ENCODE data around the gene KMT5C. TPM values are rescaled to one million over a fixed set of nuclear protein-coding genes. Genes with fewer than 3 reads are reported as not detected.

The KMT5C gene
- 5.2 to 6.3 TPM (median 6.0 TPM) in 5 replicates for total RNA-seq (2022; extraction: Qiagen RNA extraction)

DNA sequence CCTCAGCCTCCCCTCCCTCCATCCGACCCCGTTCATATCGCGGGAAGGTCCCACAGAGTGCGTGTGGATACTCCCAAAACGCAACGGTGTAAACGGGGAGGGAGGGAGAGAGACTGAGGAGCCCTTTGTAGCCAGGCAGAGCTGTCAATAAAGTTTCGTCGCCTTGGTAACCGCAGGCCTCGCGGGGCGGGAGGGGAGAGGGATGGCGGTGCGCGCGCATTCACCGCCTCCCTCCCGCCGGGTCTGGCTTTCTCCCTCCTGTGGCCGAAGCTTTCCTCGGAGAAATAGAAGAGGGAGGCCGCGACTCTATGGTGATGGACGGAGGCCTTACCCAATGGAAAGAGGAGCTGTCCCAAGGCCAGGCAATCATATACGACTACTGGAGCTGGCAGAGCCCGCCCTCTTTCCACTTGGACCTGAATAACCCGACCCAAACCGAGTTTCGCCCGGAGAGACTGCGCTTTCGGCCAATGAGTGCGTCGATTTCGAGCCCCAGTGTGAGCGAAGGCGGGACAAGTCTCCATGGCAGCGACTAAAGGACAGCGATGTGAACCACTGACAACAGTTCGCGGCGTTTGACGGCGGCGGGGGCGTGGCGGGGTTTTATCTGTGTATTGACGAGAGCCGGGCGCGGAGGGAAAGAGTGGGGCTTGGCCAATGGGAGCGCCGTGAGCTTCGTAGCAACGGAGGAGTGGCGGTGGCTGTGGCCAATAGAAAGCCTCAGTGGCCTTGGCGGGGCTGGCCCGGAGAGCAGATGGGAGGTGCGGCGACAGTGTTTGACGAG lies at the start of gene KMT5C:
TSS of gene KMT5C (plus strand) at position 772 of the 784 bp plus-strand sequence. CDS start 2,061 bp downstream, outside the sequence.

DNA sequence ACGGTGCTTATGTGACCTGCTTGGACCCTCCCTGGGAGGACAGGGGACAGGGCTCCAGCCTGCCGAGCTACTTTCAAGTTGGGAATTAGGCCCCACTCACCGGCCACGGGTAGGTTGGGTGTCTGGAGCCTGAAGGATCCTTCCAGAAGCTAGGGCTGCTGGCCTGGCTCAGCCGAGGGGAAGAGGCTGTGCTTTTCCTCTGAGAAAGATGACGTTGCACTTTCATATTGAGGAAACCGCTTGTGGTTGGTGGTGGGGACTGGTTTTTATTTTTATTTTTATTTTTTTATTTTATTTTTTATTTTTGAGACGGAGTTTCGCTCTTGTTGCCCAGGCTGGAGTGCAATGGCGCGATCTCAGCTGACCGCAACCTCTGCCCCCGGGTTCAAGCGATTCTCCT lies 14.5 kb upstream of the KMT5C start, which contains the start of gene TMEM150B:
TSS of gene TMEM150B (minus strand) at position 170 of the 400 bp plus-strand sequence. CDS start 4,305 bp downstream, outside the sequence.

DNA sequence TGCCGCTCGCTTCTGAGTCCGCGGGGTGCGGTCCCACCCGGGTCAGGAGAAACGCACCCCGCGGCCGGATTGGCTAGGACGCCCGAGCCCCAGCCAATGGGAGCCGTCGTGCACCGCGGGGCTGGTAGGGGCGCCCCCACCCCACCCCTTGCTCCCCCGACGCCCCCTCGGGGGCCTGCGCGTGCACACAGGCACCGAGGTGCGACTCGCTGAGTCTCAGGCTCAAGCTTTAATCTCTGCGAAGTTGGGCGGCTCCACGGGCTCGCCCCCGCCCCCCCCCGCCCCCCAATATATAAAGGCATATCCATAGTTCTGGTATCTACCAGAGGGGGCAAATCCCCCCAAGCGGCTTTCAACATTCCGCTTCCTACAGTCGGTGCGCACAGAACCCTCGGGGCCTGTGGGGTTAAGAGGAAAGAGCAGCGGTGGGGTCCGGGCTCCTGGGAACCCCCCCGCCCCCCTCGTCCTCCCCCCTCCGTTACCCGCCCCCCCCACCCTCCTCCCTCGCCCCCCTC lies 15.1 kb downstream of the KMT5C start, which contains the start of gene COX6B2:
TSS of gene COX6B2 (minus strand) at position 22 of the 515 bp plus-strand sequence. CDS start 198 bp downstream, outside the sequence.

DNA sequence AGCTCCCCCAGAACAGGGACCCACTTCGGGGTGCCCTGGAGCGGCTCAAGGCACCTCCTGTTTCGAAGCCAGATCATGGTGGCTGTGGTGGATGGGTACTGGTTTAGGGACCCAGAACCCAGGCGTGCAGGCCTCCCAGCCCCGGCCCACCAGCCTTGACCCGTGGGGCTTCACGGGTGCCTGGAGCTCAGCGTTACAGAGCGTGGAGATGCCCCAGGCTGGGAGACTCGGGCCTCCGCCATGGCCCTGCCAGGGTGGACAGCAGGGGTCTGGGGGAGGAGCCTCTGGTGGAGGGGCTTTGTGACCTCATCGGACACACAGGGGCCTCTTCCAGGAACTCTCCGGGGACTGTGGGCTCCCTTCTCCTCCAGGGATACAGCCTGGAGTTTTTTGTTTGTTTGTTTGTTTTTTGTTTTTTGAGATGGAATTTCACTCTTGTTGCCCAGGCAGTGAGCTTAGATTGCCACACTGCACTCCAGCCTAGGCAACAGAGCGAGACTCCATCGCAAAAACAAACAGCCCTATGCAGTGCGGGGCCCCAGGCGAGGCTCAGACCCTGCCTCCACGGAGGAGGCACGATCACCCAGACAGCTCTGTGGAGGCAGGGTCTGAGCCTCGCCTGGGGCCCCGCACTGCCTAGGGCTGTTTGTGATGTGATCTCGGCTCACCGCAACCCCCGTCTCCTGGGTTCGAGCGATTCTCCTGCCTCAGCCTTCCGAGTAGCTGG lies 23.5 kb downstream of the KMT5C start, which contains the start of gene GARIN5B:
TSS of gene GARIN5B (minus strand) at position 271 of the 727 bp plus-strand sequence. CDS start at position 77, 194 bp downstream.

DNA sequence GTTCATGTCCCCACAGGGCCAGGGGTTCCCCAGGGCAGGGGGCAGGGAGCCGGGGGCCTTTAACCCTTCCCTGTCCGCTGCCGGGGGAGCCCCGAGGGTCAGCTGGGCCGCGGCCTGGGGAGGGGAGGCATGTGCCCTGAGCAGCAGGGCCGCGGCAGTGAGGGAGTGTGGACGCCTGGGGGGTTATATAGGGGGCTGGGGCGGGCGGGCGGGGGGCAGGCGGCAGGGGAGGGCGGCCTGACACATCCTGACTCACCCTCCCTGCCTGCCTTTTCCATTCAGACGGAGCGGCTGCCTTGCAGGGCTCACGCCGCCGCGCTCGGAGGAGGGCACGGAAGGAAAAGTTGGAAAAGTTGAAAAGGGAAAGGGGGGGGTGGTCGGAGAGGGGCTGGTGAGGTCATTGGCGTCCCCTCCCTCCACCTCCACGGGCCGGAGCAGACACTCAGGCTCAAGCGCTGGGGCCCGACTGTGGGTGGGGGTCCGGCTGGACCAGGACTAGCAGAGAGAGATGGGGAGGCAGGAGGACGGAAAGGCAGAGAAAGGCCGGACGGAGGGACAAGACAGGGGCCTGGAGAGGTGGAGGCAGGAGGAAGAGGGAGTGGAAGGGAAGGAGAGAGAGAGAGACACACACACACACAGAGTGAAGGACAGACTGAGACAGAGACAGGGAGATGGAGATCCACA lies 30.8 kb downstream of the KMT5C start, which contains the start of gene IL11:
TSS of gene IL11 (minus strand) at position 159 of the 684 bp plus-strand sequence. CDS start at position 6, 153 bp downstream.

DNA sequence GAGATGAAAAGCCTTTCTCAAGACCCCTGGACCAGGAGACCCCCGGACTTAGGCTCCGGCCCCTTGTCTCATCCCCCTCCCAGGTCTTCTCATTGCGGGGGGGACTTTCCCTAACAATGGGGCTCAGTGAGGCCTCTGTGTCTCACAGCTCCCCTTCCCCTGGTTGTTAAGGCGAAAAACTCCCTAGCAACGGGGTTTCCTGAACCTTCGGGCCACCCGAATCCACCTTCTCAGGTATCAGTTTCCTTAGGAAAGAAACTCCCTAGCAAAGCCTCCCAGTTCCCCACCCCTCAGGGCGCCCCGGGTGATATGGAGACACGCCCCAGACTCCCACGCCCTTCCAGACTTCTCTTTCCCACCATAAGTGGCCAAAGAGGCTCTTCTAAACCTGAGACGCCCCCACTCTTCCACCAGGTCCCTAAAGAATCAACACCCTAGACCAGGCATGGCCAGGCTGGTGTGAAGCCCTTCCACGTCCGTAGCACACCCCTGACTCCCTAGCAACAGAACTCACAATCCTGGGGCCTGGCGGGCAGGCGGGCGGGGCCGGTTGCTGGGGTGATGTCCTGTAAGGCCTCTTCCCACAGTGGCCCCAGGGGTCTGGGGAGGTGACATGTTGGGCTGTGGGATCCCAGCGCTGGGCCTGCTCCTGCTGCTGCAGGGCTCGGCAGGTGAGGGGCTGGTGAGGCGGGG lies 36.7 kb downstream of the KMT5C start, which contains the start of gene TMEM190:
TSS of gene TMEM190 (plus strand) at position 586 of the 693 bp plus-strand sequence. CDS start at position 614, 28 bp downstream.

DNA sequence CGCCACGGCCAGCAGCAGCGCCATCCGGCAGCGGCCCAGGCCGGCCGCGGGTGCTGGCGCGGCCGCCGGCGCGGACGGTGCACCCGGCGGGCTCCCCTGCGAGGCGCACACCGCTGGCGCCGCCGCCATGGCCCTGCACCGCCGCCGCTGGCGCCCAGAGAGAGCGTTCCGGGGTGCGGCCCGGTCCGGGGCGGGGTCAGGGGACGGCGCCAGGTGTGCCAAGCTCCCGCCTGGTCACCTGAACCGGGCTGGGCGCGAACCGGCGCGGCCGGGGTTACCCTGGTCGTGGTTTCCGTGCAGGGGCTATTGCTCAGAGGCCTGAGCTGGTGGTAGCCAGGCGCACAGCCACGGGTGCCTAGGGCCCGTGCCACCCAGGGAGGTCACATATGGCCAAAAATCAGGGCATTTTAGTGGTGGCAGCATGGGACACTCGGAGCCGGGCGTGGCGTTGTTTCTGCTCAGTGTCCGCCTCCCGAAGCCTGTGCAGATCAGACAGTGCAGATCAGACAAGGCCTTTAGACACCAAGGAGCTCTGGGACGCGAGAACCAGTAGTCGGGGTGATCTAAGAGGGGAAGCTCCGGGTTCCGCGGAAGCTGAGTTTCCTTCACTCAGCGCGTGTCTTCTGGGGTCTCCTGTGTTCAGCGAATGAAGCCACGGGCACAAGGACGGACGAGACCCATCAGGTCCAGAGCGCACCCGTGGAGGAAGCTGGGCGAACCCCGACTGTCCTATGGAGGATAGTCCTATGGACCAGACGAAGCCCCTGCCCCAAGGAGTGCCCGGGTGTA lies 44.6 kb downstream of the KMT5C start, which contains the start of gene TMEM238:
TSS of gene TMEM238 (minus strand) at position 162 of the 789 bp plus-strand sequence. CDS start at position 129, 33 bp downstream.

DNA sequence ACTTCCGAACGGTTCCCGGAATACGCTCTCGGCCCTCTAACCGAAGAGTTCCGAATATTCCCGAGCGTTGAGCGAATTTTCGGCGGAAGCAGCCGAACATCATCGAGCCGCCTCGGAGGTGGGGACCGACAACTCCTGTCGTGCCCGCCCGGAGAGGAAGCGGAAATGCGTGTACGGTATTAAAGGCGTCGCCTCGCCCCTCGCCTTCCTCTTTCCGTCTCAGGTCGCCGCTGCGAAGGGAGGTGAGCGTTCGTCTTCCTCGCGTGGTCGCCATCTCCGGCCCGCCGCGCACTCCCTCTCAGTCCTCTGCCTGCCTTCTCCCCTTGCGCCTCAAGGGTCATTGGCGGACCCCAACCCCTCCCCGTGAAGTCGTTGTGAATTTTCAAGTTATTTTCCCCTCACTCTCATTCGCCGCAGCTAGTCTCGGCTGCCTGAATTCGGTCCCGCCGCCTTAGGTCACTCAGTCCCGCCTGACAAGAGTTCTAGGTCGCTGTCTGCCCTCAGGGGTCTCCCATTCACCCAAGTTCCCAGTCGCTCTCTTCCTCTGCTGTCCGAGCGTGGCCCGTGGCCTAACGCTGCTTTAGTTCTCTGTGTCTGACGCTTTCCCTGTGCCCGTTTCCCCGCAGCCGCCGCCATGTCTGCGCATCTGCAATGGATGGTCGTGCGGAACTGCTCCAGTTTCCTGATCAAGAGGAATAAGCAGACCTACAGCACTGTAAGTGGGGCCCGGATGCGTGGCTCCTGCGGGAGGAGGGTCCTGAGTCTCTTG lies 46.2 kb downstream of the KMT5C start, which contains the start of gene RPL28:
TSS of gene RPL28 (plus strand) at position 209 of the 769 bp plus-strand sequence. CDS start at position 635, 426 bp downstream.

Other genes with a start within 250 kb of the KMT5C start
- 55.2 to 86.5 TPM (median 80.7 TPM) in 5 replicates for gene PPP1R12C, start 222.2 kb upstream of the KMT5C start, total RNA-seq (2022; extraction: Qiagen RNA extraction)
- gene TNNT1, start 190.7 kb upstream of the KMT5C start, total RNA-seq (2022; extraction: Qiagen RNA extraction) = 108 to 151 TPM (median 139 TPM) in 5 replicates
- gene TNNI3, start 182.1 kb upstream of the KMT5C start, total RNA-seq (2022; extraction: Qiagen RNA extraction) = 5.9 to 8.2 TPM (median 7.5 TPM) in 5 replicates
- 4.6 to 5.9 TPM (median 5.4 TPM) in 5 replicates for gene DNAAF3, start 173.3 kb upstream of the KMT5C start, total RNA-seq (2022; extraction: Qiagen RNA extraction)
- 1.9 to 5.0 TPM (median 3.5 TPM) in 5 replicates for gene SYT5, start 159.6 kb upstream of the KMT5C start, total RNA-seq (2022; extraction: Qiagen RNA extraction)
- gene PTPRH, start 130.4 kb upstream of the KMT5C start, total RNA-seq (2022; extraction: Qiagen RNA extraction) = 2.8 to 4.5 TPM (median 3.7 TPM) in 5 replicates
- gene TMEM86B, start 111.1 kb upstream of the KMT5C start, total RNA-seq (2022; extraction: Qiagen RNA extraction) = 1.8 to 4.7 TPM (median 4.1 TPM) in 5 replicates
- gene PPP6R1, start 80.9 kb upstream of the KMT5C start, total RNA-seq (2022; extraction: Qiagen RNA extraction) = 84.6 to 114 TPM (median 113 TPM) in 5 replicates
- 121 to 154 TPM (median 139 TPM) in 5 replicates for gene HSPBP1, start 59.8 kb upstream of the KMT5C start, total RNA-seq (2022; extraction: Qiagen RNA extraction)
- 2.8 to 3.4 TPM (median 3.3 TPM) in 5 replicates for gene BRSK1, start 55.9 kb upstream of the KMT5C start, total RNA-seq (2022; extraction: Qiagen RNA extraction)
- not detected in 5 replicates for gene TMEM150B, start 14.5 kb upstream of the KMT5C start, total RNA-seq (2022; extraction: Qiagen RNA extraction)
- 0.61 to 1.1 TPM (median 0.83 TPM) in 5 replicates for gene COX6B2, start 14.8 kb downstream of the KMT5C start, total RNA-seq (2022; extraction: Qiagen RNA extraction)
- gene GARIN5B, start 23.4 kb downstream of the KMT5C start, total RNA-seq (2022; extraction: Qiagen RNA extraction) = 0.03 to 0.14 TPM (median 0.12 TPM) in 5 replicates
- 9.6 to 11.2 TPM (median 10.5 TPM) in 5 replicates for gene IL11, start 30.6 kb downstream of the KMT5C start, total RNA-seq (2022; extraction: Qiagen RNA extraction)
- 0.93 to 2.2 TPM (median 1.3 TPM) in 5 replicates for gene TMEM190, start 37.0 kb downstream of the KMT5C start, total RNA-seq (2022; extraction: Qiagen RNA extraction)
- gene TMEM238, start 44.4 kb downstream of the KMT5C start, total RNA-seq (2022; extraction: Qiagen RNA extraction) = 2.0 to 9.6 TPM (median 7.8 TPM) in 5 replicates
- 2,614 to 2,914 TPM (median 2,802 TPM) in 5 replicates for gene RPL28, start 46.1 kb downstream of the KMT5C start, total RNA-seq (2022; extraction: Qiagen RNA extraction)
- gene UBE2S, start 67.9 kb downstream of the KMT5C start, total RNA-seq (2022; extraction: Qiagen RNA extraction) = 270 to 454 TPM (median 404 TPM) in 5 replicates
- 0.01 TPM in 1 of 5 replicates, not detected in the others for gene SHISA7, start 103.4 kb downstream of the KMT5C start, total RNA-seq (2022; extraction: Qiagen RNA extraction)
- 55.5 to 66.5 TPM (median 58.3 TPM) in 5 replicates for gene ISOC2, start 121.8 kb downstream of the KMT5C start, total RNA-seq (2022; extraction: Qiagen RNA extraction)
- not detected in 5 replicates for gene C19orf85, start 124.9 kb downstream of the KMT5C start, total RNA-seq (2022; extraction: Qiagen RNA extraction)
- gene ZNF628, start 136.7 kb downstream of the KMT5C start, total RNA-seq (2022; extraction: Qiagen RNA extraction) = 5.1 to 10.1 TPM (median 7.8 TPM) in 5 replicates
- gene NAT14, start 145.3 kb downstream of the KMT5C start, total RNA-seq (2022; extraction: Qiagen RNA extraction) = 36.7 to 57.2 TPM (median 56.0 TPM) in 5 replicates
- 0.40 to 0.99 TPM (median 0.66 TPM) in 5 replicates for gene SSC5D, start 148.6 kb downstream of the KMT5C start, total RNA-seq (2022; extraction: Qiagen RNA extraction)
- gene SBK2, start 197.3 kb downstream of the KMT5C start, total RNA-seq (2022; extraction: Qiagen RNA extraction) = 1.5 to 2.4 TPM (median 1.9 TPM) in 5 replicates
- 1.9 to 2.2 TPM (median 2.1 TPM) in 5 replicates for gene SBK3, start 205.7 kb downstream of the KMT5C start, total RNA-seq (2022; extraction: Qiagen RNA extraction)
- gene ZNF579, start 241.0 kb downstream of the KMT5C start, total RNA-seq (2022; extraction: Qiagen RNA extraction) = 20.8 to 35.0 TPM (median 33.5 TPM) in 5 replicates

Data from A549 treated with AZD2906 at 1 μM for 4 hours (cell line).